HG03280 (cell line): ENCODE data around the gene PARVG.
"Not testable (repeated sequence)": the region's sequence is repeated elsewhere in the genome, so short reads cannot be mapped to it uniquely, and the experiment has no call there.

Experiments used
- ATAC-seq: cut with Tn5 transposase; IDR thresholded peaks from one replicate; pipeline ENCODE4 v1.9.1; 2021; ENCODE audit warnings: mild to moderate bottlenecking, moderate library complexity; ENCODE audit not compliant: unreplicated experiment

The PARVG gene

DNA sequence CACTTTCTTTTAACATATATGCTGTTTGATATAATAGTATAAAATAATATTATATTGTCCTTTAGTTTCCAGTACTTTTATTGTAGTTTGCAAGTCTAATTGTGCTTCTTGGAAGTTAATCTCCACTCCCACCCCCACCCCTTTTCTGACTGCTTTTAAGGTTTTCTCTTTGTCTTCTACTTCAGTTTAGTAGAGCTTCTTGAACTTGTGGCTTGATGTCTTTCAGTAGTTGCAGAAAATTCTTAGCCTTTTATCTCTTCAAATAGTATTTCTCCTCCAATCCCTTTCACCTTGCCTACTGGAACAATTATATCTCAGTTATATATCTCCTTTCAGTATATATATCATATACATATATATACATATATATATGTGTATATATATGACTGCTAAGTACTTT lies 56.6 kb downstream of the PARVG start:
- no peak for ATAC-seq

DNA sequence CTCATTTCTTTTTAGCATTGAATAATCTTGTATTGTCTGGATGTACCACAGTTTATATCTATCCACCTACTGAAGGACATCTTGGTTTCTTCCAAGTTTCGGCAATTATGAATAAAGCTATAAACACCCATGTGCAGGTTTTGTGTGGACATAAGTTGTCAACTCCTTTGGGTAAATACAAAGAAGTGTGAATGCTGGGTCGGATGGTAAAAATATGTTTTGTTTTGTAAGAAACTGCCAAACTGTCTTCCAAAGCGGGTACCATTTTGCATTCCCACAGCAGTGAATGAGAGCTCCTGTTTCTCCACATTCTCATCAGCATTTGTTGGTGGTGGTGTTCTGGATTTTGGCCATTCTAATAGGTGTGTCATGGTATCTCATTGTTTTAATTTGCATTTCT lies 60.4 kb downstream of the PARVG start:
- ATAC-seq: not testable (repeated sequence)

DNA sequence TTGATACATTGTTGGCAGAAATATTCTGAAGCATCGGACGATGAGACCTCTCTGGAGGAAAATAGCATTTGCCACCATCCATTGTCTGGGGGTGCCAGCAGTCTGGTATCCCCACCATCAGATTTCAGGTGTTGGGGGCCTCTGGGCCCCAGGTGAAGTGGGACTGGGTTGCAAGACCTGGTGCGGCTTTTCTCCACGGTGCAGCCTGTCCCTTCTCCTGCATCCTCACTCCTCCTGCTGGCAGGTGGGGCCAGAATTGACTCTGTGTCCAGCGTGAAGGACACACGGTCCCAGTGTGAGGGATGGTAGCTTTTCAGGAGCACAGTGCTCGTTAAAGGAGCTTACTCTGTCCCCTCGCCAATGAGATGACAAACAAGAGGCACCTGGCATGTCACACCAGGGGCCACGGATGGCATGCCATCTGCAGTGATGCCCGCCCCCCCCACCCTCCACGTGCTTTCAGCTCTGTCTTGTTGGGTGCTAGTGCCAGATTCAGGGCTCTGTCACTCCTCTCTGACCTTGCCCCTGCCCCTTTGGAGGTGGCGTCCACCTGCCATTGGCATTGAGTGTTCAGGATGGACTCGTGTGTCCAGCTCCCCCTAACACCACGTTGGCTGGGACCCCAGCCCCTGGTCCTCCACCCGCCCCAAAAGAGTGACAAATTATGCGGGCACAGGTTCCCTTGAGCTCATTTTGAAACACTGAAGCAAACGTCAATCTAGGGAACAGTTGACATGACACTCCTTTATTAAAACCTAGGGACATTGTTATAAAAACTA lies 62.4 kb downstream of the PARVG start:
- ATAC-seq: no peak

DNA sequence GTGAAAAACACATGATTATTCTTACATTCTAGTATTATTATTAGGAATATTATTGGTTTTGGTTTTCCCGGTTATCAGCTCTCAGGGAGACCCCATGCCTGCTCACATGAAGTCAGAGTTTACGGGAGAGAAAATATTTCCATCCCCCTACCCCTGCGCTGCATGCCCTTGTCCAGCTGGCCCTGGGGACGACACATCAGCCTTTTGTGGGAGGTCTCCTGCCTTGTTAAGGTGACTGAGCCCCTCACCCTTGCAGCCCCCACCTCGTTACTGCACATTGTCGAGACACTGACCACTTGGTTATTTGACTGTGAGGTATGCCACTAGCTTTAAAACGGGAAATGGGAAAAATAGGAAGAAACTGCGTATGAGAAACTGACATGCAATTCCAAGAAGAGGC lies 63.0 kb downstream of the PARVG start:
- ATAC-seq: no peak

DNA sequence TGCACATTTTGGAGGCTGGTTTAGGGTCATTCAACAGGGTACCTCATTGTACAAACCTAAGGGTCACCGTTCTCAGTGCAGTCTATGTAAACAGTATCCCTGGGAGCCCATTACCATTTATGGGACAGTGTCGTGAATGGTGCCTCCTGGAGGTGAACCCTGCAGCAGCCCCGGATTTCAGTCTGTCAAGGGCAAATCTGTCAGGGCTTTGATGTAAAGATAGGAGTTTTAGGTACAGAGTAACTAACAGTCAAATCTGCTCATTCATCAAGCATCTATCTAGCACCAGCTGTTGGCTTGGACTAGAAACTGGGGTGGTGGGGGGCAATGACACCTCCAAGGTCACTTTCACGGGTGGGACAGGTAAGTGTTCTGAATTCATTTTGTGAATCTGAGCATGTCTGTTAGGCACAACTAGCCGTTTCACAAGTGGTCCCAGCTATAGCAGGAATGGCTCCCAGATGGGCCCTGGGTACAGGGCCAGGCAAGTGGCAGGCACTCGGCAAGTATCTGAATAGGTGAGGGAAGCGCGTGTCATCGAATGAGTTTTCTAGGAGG lies 63.6 kb downstream of the PARVG start:
- no peak for ATAC-seq

DNA sequence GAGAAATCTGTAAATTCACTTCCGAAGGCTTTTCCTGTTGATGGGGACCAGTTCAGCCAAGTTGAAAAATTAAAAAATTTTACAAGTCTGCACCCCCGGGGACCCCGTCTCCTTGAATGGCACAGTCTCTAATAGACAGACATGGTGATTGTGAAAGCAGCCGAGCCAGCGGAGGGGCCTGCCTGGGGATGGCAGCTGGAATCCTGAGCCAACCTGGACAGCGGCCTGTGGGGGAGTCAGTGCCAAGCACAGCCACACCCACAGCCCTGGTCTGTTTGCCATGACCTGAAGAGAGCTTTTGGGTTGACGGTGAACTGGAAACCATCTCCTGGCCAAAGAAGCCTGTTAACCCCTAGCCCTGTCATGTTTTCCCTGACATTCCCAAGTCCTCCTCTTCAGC lies 64.7 kb downstream of the PARVG start:
- ATAC-seq: no peak

DNA sequence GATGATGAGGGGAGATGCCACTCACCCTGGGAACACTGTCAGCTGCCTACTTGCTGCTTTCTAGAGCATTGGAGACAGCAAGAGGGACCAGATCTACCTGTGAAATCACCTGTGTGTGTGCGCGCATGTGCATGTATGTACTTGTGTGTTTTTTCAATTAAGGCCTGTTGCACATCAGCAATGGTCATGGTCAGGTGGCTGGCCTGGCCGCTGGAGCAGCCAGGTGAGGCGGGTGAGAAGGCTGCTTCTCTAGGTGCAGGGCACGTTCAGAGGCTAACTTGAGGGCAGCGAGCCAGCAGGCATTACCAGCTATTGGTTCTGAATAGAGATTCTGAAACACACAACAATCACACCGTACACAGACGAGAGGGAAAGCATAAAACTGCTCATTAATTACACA lies 65.1 kb downstream of the PARVG start:
- no peak for ATAC-seq

DNA sequence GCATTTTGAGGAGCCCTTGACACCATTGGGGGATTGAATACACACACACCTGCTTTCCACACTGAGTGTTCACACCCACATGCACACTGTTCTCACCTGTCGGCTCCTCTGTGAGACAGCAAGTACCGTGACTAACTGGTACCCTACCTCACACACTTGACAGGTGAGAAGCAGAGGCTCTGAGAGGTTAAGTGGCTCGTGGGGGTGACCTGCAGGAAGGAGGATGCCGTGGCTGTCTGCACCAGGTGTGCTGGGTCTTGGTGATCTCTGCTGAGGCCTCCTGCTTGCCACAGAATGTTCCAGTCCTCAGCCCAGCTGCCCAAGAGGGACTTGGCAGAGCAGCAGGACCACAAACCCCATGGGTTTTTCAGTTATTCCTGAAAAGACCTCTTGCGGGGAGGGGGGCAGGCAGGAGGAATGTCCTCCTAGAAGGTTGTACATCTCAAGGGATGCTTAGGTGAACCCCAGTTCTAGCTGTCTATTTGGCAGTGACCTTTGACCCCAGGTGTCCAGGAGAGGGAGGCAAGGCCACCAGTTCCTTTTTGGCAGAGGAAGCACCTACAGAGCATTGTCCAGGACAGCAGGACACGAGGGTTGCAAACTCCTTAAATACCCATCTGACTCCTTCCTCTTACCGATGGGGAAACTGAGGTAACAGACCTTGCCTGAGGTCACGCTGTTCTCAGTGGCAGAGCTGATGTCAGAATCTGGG lies 66.0 kb downstream of the PARVG start:
- no peak for ATAC-seq

DNA sequence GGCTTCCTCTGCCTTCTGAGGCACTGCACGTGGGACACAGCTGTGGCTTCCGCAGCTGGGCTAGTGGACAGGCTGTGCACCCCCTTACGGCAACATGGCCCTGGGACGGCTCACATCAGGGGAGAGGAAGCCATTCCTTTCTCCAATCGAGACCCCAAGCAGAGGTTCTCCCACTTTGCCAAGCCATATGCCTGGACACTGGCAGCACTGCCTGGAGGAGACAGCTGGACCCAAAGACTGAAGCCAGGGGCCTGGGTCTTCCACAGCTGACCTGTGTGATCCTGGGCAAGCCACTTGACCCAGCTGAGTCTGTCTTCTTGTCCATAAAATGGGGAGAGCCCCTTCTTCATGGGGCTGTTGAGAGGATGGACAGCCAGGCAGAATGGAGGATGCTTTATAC lies 66.6 kb downstream of the PARVG start:
- no peak for ATAC-seq

DNA sequence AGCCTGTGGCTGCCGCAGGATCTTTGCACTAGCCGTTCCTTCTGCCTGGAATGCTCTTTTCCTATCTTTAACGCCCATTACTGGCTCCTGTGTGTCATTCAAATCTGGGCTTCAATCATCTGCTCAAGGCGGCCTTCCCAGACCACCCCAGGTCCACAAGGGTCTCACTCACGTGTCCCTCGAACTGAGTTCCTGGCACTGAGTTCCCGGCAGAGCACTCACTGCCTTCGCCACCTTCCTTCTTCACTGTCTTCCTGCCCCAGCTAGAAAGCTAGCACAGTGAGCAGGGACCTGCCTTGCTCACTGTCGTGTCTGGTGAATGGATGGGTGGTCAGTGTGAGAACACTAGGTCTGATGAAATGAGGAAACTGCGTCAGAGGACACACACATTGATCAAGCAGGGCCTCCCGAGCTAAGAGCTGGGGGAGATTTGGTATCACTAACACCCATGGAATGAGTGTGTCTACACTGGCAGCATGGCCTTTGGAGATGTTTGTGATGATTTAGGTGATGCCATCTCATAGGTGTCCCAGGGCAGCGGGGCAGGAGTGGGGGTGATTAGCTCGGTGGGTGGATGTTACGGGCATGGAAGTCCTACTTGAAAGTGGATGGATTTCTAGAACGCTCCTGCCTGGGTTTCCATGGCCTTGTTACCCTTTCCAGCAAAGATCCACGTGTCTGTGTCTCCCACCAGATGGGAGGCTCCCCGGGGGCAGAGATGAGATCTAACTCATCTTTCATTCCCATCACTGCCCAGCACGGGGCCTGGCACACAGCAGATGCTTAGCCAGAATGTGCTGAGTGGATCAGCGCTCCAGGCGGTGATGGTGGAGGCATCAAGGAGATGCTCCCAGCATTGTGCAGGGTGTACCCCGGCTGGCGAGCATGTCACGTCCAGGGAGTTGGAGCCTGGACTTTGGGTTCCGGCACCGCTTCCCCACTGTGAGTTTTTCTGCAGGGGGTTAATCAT lies 67.5 kb downstream of the PARVG start:
- no peak for ATAC-seq

DNA sequence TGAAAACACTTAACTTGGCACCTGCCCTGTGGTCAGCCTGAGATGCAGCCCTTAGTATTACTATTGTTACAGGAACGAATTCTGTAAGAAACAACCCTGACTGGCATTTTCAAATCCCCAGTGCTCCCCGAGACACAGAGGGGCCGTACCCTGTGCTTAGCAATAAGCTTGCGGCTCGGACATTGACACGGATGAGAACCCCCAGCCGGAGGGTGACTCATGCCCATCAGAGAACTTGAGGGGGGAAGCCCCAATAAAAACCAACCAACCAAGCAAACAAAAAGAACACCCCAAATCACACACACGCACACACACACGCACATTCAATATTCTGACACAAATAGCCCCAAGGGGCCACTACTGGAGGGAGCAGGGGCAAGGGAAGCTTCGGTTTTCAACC lies 68.2 kb downstream of the PARVG start:
- no peak for ATAC-seq

DNA sequence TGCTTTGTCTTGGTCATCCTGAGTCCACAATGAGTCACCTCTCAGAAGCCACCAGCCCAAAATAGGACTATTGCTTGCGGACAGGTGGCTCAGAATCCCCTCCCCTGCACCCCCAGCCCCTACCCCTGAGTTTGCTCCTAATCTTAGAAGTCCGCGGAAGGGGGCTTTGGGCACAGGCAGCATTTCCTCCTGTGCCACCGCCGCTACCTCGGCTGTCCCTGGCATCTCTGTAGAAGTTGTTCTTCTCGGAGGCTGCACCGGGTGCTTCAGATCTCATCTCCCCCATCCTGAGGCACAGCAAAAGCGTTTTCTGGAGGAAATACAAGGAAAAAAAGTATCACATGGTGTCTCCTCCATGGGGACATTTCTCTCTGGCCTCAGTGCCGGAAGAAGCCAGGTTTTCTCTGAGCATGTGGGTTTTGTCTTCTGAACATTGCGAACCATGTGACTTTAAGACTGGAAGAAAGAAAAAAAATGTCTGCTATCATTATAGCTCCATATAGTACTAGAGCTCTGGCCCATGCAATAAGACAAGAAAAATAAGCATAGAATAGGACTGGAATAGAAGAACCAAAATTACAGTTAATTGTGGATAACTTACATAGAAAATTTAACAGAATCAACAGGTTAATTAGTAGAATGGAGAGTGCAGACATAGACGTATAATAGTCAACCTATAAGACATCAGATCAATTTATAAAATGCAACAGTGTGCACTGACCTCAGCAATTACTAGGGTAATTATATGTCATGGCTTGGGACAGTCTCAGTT lies 68.8 kb downstream of the PARVG start:
- ATAC-seq: no peak

DNA sequence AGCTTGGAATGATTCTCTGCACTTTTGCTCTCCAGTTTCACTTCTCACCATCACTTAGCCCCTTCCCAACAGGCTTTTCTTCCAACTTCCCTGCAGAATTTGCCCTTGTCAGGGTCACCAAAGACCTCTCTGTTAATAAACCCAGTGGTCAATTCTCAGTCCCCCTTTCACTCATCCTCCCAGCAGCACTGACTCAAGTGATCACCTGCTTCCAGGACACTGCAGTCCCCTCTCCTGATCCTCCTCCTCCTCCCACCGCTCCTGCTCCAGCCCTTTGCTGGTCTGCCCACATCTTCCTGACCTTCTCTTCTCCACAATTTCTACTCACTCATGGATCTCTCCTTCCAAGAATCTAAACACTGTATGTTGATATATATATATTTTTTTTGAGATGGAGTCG lies 74.1 kb downstream of the PARVG start:
- ATAC-seq: no peak

DNA sequence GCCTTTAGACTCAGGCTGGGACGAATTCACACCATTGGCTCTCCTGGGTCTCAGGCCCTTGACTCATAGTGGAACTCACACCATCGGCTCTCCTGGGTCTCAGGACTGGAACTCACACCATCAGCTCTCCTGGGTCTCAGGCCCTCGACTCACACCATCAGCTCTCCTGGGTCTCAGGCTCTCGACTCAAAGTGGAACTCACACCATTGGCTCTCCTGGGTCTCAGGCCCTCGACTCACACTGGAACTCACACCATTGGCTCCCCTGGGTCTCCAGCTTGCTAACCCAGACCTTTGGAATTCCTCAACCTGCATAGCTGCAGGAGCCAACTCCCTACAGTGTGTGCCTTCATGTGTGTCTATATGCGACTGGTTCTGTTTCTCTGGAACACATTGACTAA lies 75.4 kb downstream of the PARVG start:
- no peak for ATAC-seq

DNA sequence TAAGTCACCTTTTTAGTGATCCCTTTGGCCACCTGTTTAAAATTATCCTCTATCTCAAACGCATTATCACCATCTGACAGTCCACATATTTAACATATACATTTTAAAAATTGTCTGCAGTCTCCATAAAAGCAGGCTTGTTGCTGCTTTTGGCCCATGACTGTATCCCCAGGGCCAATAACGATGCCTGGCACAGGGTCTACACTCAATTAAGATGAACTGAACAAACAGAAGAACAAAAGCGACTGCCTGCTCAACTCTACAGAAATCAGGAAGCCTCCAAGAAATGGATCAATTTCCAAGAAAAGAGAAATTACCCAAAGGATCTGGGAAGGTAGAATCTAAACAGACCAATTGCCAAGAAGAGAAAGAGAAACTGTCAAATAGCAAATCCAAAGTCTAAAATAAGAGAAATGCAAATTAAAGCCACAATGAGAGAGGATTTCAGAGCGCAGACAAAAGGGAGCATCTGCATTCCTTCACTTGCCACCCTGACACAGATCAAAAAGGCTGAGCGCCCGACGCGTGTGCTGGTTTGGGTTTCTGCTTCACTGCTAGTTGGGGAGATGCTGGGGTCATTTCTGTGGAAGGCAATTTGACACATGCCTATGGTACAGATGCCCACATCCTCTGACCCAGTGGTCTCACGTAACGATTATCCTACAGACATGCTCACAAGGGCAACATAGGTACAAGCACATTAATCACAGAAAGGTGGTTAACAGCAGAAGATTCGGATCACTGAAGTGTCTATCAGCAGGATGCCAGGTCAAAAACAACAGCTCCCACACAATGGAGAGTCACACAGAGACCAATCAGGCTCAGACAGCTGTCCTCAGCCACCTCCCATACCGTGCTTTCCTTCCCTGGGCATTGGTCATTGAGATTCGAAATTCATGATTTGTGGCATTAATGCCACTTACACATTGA lies 76.1 kb downstream of the PARVG start:
- ATAC-seq: no peak
